Measurements from ENCODE around the gene PRPH. TPM values are rescaled to one million over a fixed set of nuclear protein-coding genes. Genes with fewer than 3 reads are reported as not detected.

The PRPH gene
- total RNA-seq, 1 experiment from 2014 or later, result 0.11 TPM

DNA sequence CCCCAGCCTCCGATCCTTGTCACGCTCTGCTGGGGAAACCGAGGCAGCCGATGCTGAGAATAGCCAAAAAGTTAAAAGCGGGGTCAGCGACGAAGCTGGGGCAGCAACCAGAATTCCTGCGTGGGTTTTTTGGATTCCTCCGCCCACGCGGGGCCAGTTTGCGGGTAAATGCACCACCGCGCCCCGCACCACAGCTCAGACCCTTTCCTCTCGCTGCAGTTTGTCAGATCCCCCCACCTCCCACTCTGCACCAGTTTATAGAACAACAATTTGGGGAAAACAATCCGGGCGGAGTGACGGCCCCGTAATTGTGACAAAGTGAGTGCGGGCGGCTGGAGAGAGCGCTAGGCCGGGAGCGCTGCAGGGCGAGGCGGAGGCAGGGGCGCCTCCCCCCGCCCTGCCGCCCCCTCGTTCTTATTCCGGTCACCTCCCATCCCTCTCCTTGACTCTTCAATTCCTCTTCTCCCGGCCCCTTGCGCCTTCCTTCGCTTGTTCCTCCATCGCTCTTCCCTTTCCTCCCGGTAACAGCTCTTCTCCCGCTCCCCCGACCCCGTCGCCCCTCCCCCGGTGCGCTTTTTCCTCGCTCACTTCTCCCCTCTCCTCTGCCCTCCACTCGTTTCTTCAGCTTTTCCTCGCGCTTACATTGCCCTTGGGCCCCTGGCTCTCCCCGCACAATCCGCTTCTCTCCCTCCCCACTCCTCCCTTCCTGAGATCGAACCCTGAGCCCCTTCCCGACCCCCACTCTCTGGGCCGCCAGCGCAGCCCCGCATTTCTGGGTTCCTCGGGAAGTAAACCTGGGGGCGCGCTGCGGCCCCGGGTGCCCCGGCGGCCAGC, 51.1 kb downstream of the PRPH start:
- no peak for DNase-seq (ENCODE audit: low read depth)

DNA sequence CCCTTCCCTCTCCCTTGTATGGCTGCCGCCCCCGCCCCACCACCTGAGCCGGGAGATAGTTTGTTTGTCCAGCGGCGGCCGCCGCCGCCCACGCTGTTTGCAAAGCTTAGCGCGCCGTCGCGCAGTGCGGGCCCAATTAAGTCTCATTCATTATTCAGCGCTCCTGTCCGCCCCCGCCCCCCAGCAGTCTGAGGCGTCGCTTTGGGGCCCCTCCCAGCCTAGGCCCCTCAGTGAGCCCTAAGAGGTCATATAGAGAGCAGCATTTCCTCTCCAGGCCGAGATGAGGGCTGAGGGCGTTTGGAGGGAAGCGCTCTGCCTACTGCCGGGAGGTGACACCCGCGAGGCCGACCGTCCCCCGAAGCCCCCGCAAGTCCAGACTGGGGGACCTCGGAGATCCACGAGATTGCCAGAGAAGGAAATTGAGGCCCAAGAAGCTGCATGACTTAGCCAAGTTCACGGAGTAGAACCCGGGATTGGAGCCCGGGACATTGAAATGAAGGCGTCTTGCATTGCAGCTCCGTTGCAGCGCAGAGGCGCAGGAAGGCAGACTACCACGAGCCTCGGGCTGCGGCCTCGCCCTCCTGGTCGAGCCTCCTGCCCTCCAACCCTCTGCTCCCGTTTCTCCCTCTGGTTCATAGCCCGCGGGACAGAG, 51.8 kb downstream of the PRPH start, which contains the start of gene DNAJC22:
DNAJC22 (plus strand) TSS at position 230 of the 652 bp plus-strand sequence. CDS start 1,985 bp downstream, outside the sequence.
- DNase-seq (ENCODE audit: low read depth), result no peak

DNA sequence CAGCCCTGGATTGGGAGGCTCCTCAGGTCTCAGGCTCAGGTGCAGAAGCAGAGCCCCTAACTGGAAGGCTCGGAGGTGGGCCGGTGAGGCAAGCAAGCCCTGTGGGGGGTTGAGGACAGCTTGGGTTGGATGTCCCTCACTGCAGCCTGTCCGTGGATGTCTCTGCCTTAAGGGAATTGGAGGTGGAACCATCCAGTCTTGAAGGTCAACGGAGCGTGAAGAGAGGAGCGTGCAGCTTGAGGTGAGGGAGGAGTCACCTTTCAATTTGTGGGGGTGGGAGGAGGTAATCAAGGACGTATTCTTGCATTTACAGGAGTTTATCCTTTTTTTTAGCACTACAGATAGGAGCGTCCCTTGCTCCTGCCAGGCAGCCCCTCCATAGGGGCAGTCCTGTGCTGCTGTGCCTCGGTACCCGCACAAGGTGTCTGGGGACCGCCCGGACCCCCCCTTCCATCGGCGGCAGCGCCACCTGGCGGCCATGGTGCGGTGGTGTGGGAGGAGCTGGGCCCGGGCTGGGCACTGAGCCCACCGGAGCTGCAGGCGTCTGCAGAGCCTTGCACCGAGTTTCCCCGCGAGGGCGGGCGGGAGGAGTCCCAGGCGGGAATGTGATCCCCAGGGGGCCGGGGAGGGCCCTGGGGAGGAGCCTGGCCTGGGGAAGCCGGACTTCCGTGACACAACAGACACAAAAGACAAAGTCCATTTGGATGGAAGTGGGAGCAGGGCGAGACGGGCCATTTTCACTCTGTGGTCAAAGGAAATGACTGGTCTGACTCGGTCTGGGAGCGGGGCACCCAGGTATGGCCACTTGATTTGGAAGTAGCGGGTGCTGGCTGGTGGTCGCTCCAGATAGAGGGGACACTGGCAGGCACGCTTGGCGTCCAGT, 52.6 kb downstream of the PRPH start:
- peak; percentile 70 for DNase-seq (ENCODE audit: low read depth)

Other genes starting within 250 kb of the PRPH start
- gene KMT2D, start 234.4 kb upstream of the PRPH start, total RNA-seq (2014; rRNA removed), result 22.6 and 26.9 TPM in 2 replicates
- 0.90 and 2.9 TPM in 2 replicates for gene RHEBL1, start 225.2 kb upstream of the PRPH start, total RNA-seq (2014; rRNA removed)
- 0.06 TPM in 1 of 2 replicates, not detected in the other for gene DHH, start 200.3 kb upstream of the PRPH start, total RNA-seq (2014; rRNA removed)
- gene LMBR1L, start 184.3 kb upstream of the PRPH start, total RNA-seq (2014; rRNA removed), result 20.5 and 25.0 TPM in 2 replicates
- gene TUBA1B, start 163.8 kb upstream of the PRPH start, total RNA-seq (2014; rRNA removed), result 3,747 and 3,781 TPM in 2 replicates
- 953 and 1,210 TPM in 2 replicates for gene TUBA1A, start 106.1 kb upstream of the PRPH start, total RNA-seq (2014; rRNA removed)
- gene TUBA1C, start 30.1 kb upstream of the PRPH start, total RNA-seq (2014; rRNA removed), result 1,345 and 1,346 TPM in 2 replicates
- 30.0 and 32.8 TPM in 2 replicates for gene TROAP, start 28.1 kb downstream of the PRPH start, total RNA-seq (2014; rRNA removed)
- 0.19 and 0.46 TPM in 2 replicates for gene C1QL4, start 42.0 kb downstream of the PRPH start, total RNA-seq (2014; rRNA removed)
- gene DNAJC22, start 51.7 kb downstream of the PRPH start, total RNA-seq (2014; rRNA removed), result 1.1 and 1.4 TPM in 2 replicates
- 25.7 and 27.6 TPM in 2 replicates for gene SPATS2, start 72.3 kb downstream of the PRPH start, total RNA-seq (2014; rRNA removed)
- gene KCNH3, start 243.9 kb downstream of the PRPH start, total RNA-seq (2014; rRNA removed), result 0.11 TPM in 1 of 2 replicates, not detected in the other

Measured in LHCN-M2 (cell line).